Neural cell (in vitro differentiated cells): Measurements from ENCODE around the gene DOCK10. TPM values are rescaled to one million over a fixed set of nuclear protein-coding genes. Genes with fewer than 3 reads are reported as not detected.

ENCODE experiments used
- H2AFZ ChIP-seq: fragments of 200-600, 300-800 bp; sonication (generic), shearing (Covaris generic); 2 replicates; pipeline ENCODE4 v1.6.0; 2014; ENCODE audit warnings: low read depth, mild to moderate bottlenecking, antibody characterized with exemption, low read length, moderate library complexity
- H3F3A ChIP-seq: fragments of 200-600 bp; shearing (Covaris generic); 2 replicates; pipeline ENCODE4 v1.6.1; 2016; ENCODE audit warnings: mild to moderate bottlenecking, moderate library complexity, mixed read lengths, antibody characterized with exemption, low read length; ENCODE audit not compliant: insufficient read depth, poor library complexity, severe bottlenecking
- H3K27ac ChIP-seq: fragments of 200-600, 300-800 bp; sonication (generic), shearing (Covaris generic); 2 replicates; pipeline ENCODE4 v1.5.1; 2014; ENCODE audit warnings: mild to moderate bottlenecking, low read length, moderate library complexity
- H3K27me3 ChIP-seq: fragments of 300-800, 200-600 bp; sonication (generic), shearing (Covaris generic); 2 replicates; pipeline ENCODE4 v1.6.0; 2014; ENCODE audit warnings: mild to moderate bottlenecking, low read depth, low read length, moderate library complexity; ENCODE audit not compliant: insufficient read depth
- H3K36me3 ChIP-seq: fragments of 300-800, 200-600 bp; sonication (generic), shearing (Covaris generic); 2 replicates; pipeline ENCODE4 v1.5.1; 2014; ENCODE audit warnings: mild to moderate bottlenecking, antibody characterized with exemption, low read length, moderate library complexity; ENCODE audit not compliant: insufficient read depth
- H3K4me2 ChIP-seq: fragments of 300-800, 200-600 bp; sonication (generic), shearing (Covaris generic); 2 replicates; pipeline ENCODE4 v1.6.0; 2014; ENCODE audit warnings: mild to moderate bottlenecking, low read length
- H3K4me3 ChIP-seq: fragments of 300-800, 200-600 bp; sonication (generic), shearing (Covaris generic); 2 replicates; pipeline ENCODE4 v1.5.1; 2014; ENCODE audit warnings: mild to moderate bottlenecking, low read length, moderate library complexity
- H3K79me2 ChIP-seq: fragments of 200-600 bp; shearing (Covaris generic); replicated peaks from 2 replicates; pipeline ENCODE4 v1.6.0; 2014; ENCODE audit warnings: mild to moderate bottlenecking, low read length, moderate library complexity; ENCODE audit not compliant: insufficient read depth
- H3K9ac ChIP-seq: fragments of 300-800, 200-600 bp; sonication (generic), shearing (Covaris generic); 2 replicates; pipeline ENCODE4 v1.6.1; 2016; ENCODE audit warnings: mild to moderate bottlenecking, low read length, mixed read lengths
- H3K9me2 ChIP-seq: fragments of 200-600 bp; shearing (Covaris generic); 2 replicates; pipeline ENCODE4 v1.6.1; 2016; ENCODE audit warnings: mild to moderate bottlenecking, low read length, mixed read lengths; ENCODE audit not compliant: insufficient read depth
- H3K9me3 ChIP-seq: fragments of 200-600, 300-800 bp; sonication (generic), shearing (Covaris generic); 2 replicates; pipeline ENCODE4 v1.6.1; 2016; ENCODE audit warnings: mild to moderate bottlenecking, mixed run types, low read length, moderate library complexity, mixed read lengths
- H4K20me1 ChIP-seq: fragments of 200-600 bp; shearing (Covaris generic); 2 replicates; pipeline ENCODE4 v1.6.1; 2016; ENCODE audit warnings: mild to moderate bottlenecking, mixed run types; ENCODE audit not compliant: insufficient read depth
- EZH2 ChIP-seq: fragments of 200-600, 300-800 bp; shearing (Covaris generic), sonication (generic); IDR thresholded peaks from 2 replicates; pipeline ENCODE4 v1.6.1; 2014; ENCODE audit warnings: antibody characterized with exemption, low read length, borderline replicate concordance, mild to moderate bottlenecking; ENCODE audit not compliant: insufficient read depth, poor library complexity, severe bottlenecking
- MXI1 ChIP-seq: fragments of 450-650 bp; conservative IDR thresholded peaks from 2 replicates; pipeline ENCODE4 v1.6.1; 2014; ENCODE audit warnings: antibody characterized with exemption, mild to moderate bottlenecking; ENCODE audit not compliant: poor library complexity, severe bottlenecking
- POLR2AphosphoS5 ChIP-seq: IDR thresholded peaks from 2 replicates; pipeline ENCODE4 v1.6.1; 2012
- RAD21 ChIP-seq: fragments of 450-650 bp; conservative IDR thresholded peaks from 2 replicates; pipeline ENCODE4 v1.6.1; 2014; ENCODE audit warnings: antibody characterized with exemption, mild to moderate bottlenecking, moderate library complexity
- SMC3 ChIP-seq: fragments of 450-650 bp; conservative IDR thresholded peaks from 2 replicates; pipeline ENCODE4 v1.6.1; 2014; ENCODE audit warnings: antibody characterized with exemption, mild to moderate bottlenecking, moderate library complexity; ENCODE audit not compliant: poor library complexity
- TAF1 ChIP-seq: IDR thresholded peaks from 2 replicates; pipeline ENCODE4 v1.6.1; 2012; ENCODE audit warnings: low read depth
- polyA plus RNA-seq: library from polyadenylated mRNA; depleted of rRNA; stranded (reverse); fragments of >200 nt; gene quantifications from 2 replicates; pipeline ENCODE4 v1.2.3, GENCODE V29; 2014
- TF ChIP-seq, protein P1 (sequence below): IDR thresholded peaks from 2 replicates; pipeline ENCODE4 v1.6.1; 2012; ENCODE audit warnings: borderline replicate concordance

DOCK10 gene
- polyA plus RNA-seq, 1 donor from 2014 or later = 0.37 TPM

DNA sequence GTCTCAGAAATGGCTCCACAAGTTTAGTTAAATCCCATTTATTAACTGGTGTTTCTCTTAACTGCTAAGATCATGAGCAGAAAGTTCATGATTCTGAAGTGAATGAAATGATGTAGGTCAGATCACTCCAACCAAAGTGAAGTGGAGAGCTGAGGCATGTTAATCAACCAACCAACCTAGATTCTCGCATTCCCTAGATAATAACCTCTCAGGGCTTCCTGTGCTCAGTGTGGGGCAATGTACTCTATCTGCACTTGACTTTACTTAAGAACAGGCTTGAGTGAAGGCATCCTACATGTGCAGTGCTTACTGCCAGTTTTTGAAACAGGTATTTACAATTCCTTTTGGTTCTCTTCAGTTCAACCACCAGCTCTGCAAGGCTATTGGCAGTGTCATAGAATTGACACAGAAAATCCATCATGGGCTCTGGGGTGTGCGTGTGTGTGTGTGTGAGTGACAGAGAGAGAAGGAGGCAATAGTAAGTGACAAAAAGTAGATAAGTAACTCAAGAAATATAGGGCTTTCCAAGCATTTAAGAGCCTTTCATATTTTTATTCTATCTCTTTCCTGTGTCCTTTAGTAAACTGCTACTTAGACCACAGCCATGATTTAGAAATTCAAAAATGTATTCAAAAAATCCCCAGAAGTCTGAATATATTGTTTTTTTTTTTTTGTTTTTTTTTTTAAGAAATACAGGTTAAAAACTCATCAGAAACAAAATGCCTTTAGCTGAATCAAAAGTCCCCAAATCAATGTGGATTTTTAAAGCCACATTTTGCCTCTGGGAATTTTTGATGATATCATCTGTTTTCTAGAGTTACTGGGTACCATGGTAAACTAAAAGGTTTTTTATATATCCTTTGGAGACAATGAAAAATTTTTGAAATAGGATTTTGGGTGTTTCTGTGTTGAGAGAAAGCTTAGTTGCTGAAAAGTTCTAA is 28.6 kb downstream of the DOCK10 start:
- Histone ChIP-seq H3K9ac (no peak overlapping the region), H3K27ac (no peak overlapping the region), H3K9me3 (no peaks in the 10 kb centered on the region), H3K79me2 (no peaks in the 10 kb centered on the region), H2AFZ (no peak overlapping the region), H3K36me3 (no peaks in the 10 kb centered on the region), H3K27me3 (no peaks in the 10 kb centered on the region), H3F3A (no peaks in the 10 kb centered on the region), H3K4me2 (no peak overlapping the region), H3K9me2 (no peaks in the 10 kb centered on the region), H4K20me1 (no peaks in the 10 kb centered on the region), H3K4me3 (no peak overlapping the region)
- no peak for TF ChIP-seq RAD21

DNA sequence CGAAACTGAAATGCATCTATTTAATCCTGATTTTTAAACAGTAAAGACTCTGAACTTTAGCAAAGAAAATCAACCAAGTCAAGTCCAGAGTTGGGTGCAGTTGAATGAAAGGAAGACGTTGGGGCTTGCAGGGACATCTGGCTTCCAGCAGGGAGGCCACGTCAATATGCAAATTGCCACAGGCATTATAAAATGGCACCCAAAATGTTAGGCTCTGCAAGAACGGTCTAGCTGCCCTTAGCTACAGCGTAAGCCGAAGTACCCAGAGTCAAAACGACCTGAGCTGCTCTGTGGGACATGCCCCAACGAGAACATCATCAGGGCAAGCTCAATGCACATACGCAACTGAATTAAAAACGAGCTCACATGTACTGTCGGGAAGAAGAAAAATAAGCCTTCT is 30.7 kb downstream of the DOCK10 start:
- H2AFZ ChIP-seq = no peak overlapping the region
- no peaks in the 10 kb centered on the region for H3K36me3 ChIP-seq
- H3K4me2 ChIP-seq = no peak overlapping the region
- H4K20me1 ChIP-seq = no peaks in the 10 kb centered on the region
- TF ChIP-seq, protein P1, sequence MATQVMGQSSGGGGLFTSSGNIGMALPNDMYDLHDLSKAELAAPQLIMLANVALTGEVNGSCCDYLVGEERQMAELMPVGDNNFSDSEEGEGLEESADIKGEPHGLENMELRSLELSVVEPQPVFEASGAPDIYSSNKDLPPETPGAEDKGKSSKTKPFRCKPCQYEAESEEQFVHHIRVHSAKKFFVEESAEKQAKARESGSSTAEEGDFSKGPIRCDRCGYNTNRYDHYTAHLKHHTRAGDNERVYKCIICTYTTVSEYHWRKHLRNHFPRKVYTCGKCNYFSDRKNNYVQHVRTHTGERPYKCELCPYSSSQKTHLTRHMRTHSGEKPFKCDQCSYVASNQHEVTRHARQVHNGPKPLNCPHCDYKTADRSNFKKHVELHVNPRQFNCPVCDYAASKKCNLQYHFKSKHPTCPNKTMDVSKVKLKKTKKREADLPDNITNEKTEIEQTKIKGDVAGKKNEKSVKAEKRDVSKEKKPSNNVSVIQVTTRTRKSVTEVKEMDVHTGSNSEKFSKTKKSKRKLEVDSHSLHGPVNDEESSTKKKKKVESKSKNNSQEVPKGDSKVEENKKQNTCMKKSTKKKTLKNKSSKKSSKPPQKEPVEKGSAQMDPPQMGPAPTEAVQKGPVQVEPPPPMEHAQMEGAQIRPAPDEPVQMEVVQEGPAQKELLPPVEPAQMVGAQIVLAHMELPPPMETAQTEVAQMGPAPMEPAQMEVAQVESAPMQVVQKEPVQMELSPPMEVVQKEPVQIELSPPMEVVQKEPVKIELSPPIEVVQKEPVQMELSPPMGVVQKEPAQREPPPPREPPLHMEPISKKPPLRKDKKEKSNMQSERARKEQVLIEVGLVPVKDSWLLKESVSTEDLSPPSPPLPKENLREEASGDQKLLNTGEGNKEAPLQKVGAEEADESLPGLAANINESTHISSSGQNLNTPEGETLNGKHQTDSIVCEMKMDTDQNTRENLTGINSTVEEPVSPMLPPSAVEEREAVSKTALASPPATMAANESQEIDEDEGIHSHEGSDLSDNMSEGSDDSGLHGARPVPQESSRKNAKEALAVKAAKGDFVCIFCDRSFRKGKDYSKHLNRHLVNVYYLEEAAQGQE = no peak
- no peaks in the 10 kb centered on the region for H3K9me2 ChIP-seq
- H3F3A ChIP-seq = no peaks in the 10 kb centered on the region
- no peaks in the 10 kb centered on the region for H3K79me2 ChIP-seq
- H3K27ac ChIP-seq = no peak overlapping the region
- no peaks in the 10 kb centered on the region for H3K27me3 ChIP-seq
- no peak overlapping the region for H3K4me3 ChIP-seq
- no peaks in the 10 kb centered on the region for H3K9me3 ChIP-seq
- no peak overlapping the region for H3K9ac ChIP-seq

DNA sequence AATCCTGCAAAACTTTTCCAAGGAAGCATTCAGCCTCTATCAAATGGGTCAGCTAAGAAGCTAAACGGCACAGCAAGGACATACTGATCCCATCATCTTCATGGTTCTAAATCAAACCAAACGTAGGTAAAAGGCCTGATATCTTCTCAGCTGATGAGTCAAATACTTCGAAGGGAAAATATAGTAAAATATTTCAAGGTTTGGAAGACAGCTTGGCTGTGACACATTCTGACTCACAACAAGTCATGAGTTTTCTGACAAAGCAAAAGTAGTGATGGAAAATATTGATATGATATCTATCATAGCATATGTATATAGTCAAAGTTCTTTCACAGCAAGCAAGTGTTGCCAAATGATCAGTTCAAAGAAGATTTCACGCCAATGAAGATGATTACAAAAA is 31.5 kb downstream of the DOCK10 start:
- Histone ChIP-seq H4K20me1 (no peaks in the 10 kb centered on the region), H3K9me2 (no peaks in the 10 kb centered on the region), H3K9ac (no peak overlapping the region), H3K36me3 (no peaks in the 10 kb centered on the region), H3K9me3 (no peaks in the 10 kb centered on the region), H3F3A (no peaks in the 10 kb centered on the region), H3K4me2 (no peak overlapping the region), H3K79me2 (no peaks in the 10 kb centered on the region), H3K27me3 (no peaks in the 10 kb centered on the region), H3K4me3 (no peak overlapping the region), H2AFZ (no peak overlapping the region), H3K27ac (no peak overlapping the region)
- TF ChIP-seq TAF1 = no peak

DNA sequence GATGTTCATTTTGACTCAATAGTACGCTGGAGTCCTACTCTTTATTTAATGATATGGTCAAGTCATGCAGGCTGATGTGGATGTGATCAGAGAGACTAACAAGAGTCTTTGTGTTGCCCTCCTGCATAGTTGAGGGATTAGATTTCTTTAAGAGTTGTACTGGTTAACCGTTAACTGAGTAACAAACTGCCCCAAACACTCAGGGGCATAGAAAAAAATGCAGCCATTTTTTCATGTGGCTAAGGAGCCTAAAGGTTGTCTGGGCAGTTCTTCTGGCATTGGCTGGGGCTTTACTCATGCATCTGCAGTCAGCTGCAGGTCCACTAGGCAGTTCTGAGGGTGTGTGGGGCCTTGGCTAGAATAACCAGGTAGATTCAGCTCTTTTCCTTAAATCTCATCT is 32.5 kb downstream of the DOCK10 start:
- no peaks in the 10 kb centered on the region for H3K9me3 ChIP-seq
- H3F3A ChIP-seq = no peaks in the 10 kb centered on the region
- no peak overlapping the region for H3K27ac ChIP-seq
- H3K4me3 ChIP-seq = no peak overlapping the region
- no peaks in the 10 kb centered on the region for H4K20me1 ChIP-seq
- H3K4me2 ChIP-seq = no peak overlapping the region
- no peaks in the 10 kb centered on the region for H3K27me3 ChIP-seq
- TF ChIP-seq POLR2AphosphoS5 (no peak), MXI1 (no peak), EZH2 (no peak), SMC3 (no peak), TAF1 (no peak)
- TF ChIP-seq, protein P1 = no peak
- H3K36me3 ChIP-seq = no peaks in the 10 kb centered on the region
- H3K9me2 ChIP-seq = no peaks in the 10 kb centered on the region
- no peak overlapping the region for H2AFZ ChIP-seq
- H3K9ac ChIP-seq = no peak overlapping the region
- no peaks in the 10 kb centered on the region for H3K79me2 ChIP-seq
